Measurements from ENCODE around the gene LGALS7B.
"Not testable (repeated sequence)": the region's sequence is repeated elsewhere in the genome, so short reads cannot be mapped to it uniquely, and the experiment has no call there.

The LGALS7B gene

DNA sequence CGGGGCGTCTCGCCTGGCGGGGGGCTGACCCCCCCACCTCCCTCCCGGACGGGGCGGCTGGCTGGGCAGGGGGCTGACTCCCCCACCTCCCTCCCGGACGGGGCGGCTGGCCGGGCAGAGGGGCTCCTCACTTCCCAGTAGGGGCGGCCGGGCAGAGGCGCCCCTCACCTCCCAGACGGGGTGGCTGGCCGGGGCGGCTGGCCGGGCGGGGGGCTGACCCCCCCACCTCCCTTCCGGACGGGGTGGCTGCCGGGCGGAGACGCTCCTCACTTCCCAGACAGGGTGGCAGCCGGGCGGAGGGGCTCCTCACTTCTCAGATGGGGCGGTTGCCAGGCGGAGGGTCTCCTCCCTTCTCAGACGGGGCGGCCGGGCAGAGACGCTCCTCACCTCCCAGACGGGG is 8.8 kb downstream of the LGALS7B start:
- not testable (repeated sequence) for DNase-seq

GRCh38 chr19:38799104-38799503 is 10.1 kb downstream of the LGALS7B start:
- no peak for DNase-seq

- DNase-seq: no peak
Observed at GRCh38 chr19:38800577-38801347, 11.8 kb downstream of the LGALS7B start.

- DNase-seq: no peak
Observed at GRCh38 chr19:38801359-38802095, 12.5 kb downstream of the LGALS7B start.

DNA sequence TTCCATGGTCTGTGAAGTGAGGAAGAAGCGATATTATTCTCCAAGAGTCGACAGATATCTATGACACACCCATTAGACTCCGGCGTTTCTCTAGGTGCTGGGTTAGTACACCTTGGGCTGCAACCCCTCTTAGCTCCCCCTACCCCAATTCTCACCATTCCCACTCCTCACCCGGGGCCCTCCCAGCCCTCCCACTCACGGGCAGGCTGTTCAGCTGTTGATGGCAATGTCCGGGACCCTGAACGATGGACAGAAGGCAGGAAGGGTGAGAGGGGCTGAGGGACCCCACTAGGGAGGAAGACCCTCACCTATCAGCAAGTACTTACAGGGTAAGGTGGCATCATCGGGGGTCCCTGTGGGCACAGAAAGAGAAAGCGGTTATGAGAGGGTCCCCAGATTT is 14.5 kb downstream of the LGALS7B start:
- DNase-seq: no peak

DNA sequence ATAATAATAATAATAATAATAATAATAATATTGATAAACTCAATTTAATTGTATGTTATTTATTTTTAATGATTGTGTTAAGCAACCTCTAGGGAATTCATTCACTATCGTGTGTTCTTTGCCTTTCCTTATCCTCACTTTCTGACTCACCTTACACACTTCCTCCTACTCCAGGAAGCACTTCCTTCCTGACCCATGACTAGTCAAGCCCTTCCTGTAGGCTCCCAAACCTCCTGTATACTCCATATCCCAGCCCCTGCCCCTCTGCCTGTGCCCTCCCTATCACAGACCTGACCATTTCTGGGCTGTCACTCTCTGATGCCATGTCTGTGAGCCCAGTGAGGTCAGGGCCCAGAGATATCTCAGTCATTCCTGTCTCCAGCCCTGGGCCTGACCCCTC is 16.2 kb downstream of the LGALS7B start:
- no peak for DNase-seq

DNA sequence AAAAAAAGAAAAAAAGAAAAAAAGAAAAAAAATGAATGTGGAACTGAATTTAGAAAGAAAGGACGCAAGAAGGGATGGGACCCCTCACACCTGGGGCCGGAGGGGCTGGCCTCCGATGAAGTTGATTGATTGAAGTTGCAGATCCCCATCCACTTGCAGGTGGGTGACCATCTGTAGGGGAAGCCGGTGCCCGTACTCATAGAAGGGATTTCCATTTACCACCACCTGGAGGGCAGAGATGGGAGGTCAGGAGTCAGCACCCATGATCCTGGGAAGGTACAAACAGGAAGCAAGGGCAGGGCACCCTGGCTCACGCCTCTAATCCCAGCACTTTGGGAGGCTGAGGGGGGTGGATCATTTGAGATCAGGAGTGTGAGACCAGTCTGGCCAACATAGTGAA is 17.4 kb downstream of the LGALS7B start:
- no peak for DNase-seq

GRCh38 chr19:38807374-38808098 is 18.5 kb downstream of the LGALS7B start:
- not testable (repeated sequence) for DNase-seq

GRCh38 chr19:38808741-38809140 is 19.7 kb downstream of the LGALS7B start:
- no peak for DNase-seq

GRCh38 chr19:38809592-38810252 is 20.7 kb downstream of the LGALS7B start:
- no peak for DNase-seq

DNA sequence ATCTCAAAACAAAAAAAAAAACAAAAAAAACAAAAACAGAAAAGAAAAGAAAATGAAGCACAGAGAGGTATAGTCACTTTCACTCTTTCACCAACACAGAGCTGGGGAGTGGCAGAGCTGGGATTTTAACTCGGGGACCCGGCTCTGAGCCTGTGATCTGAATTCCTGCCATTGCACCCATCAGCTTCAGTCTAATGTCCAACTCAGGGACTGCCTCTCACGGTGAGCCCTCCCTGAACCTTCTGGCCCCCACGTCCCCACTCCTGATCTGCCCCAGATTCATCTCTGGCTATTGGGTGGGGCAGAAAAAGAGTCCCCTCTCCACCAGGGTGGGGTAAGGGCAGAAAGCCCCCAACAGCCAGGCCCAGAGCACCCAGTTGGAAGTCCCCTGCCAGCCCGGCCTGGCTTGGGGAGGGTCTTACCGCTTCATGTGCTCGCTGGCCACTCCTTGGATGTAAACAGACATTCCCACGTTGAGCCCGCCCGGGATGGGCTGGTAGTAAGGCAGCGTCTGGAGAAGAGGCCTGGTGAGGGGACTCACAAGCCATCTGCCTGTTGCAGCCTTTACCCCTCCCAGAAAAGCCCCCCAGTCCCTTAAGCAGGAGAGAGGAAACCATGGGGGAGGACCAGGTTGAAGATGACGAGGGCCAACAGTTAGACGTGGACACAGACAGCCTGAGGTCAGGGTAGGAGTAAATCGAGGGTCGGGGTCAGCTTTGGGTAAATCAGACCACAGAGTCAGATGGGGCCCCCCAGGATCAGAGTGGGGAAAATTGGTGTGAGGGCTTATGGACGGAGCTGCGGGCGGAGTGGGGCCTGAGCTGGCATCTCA is 23.2 kb downstream of the LGALS7B start:
- DNase-seq: no peak

DNA sequence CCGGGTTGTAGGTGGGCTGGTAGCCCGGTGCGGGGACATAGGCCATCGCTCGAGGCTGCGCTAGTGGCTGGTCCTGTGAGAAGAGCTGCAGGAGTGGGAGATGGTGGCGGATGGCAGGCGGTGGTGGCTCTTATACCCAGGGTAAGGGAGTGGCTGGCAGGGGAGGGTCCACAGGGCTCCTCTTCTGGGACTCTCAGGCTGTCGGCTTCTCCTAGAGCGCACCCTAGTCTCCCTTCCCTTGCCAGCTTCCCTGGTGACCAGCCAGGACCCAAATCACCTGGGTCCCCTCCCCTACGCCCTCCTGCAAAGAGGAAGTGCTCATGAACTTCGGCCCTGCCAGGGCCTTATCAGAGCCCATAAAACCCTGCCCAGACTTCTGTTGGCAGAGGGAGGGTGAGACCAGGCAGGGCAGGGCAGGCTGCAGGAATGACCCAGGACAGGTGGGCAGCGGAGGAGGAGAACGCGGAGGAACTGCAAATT is 23.9 kb downstream of the LGALS7B start, which contains the start of gene LGALS4:
LGALS4 (minus strand) TSS at position 105 of the 480 bp plus-strand sequence; CDS start at position 46, 59 bp downstream.
- no peak for DNase-seq

- DNase-seq: no peak
Observed at GRCh38 chr19:38813323-38813722, 24.3 kb downstream of the LGALS7B start.

- DNase-seq: not testable (repeated sequence)
Observed at GRCh38 chr19:38813932-38814331, 24.9 kb downstream of the LGALS7B start.

- DNase-seq: no peak
Observed at GRCh38 chr19:38815059-38816001, 26.3 kb downstream of the LGALS7B start.

GRCh38 chr19:38816131-38816750 is 27.2 kb downstream of the LGALS7B start:
- DNase-seq: no peak

- DNase-seq: no peak
Observed at GRCh38 chr19:38817081-38817480, 28.1 kb downstream of the LGALS7B start.

DNA sequence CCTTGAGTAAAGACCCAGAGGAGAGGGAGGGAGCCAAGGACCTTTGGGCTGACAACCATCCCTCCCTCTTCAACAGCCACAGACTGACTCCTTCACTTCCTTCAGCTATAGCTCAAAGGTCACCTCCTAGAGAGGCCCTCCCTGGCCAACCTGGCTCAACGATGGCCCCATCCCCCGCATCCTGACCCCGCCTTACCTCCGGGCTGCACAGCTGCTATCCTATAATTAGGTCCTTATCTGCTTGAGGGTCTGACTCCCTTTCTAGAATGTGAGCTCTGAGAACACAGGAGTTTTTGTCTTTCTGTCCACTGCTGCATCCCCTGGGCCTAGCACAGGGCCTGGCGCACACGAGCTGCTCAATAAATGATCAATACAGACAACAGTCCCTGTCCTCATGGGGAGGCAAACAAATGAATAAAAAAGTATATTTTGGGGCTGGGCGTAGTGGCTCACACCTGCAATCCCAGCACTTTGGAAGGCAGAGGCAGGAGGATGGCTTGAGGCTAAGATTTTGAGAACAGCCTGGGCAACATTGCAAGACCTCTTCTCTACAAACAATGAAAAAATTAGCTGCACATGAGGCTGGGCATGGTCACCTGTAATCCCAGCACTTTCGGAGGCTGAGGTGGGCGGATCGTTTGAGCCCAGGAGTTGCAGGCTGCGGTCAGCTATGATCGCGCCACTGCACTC is 30.4 kb downstream of the LGALS7B start:
- no peak for DNase-seq

GRCh38 chr19:38821230-38821825 is 32.3 kb downstream of the LGALS7B start:
- not testable (repeated sequence) for DNase-seq

All from T-helper 9 cell (primary cell).